WTC11 (cell line): ENCODE results near the gene CHST11. TPM values are rescaled to one million over a fixed set of nuclear protein-coding genes. Genes with fewer than 3 reads are reported as not detected.

ENCODE experiments used
- ATAC-seq: fragments of 200-7000 bp; cut with Tn5 transposase; 2 replicates; pipeline ENCODE4 v1.10.0; 2021; ENCODE audit warnings: mild to moderate bottlenecking, moderate library complexity
- CTCF ChIA-PET: fragments of 300-600 bp; sonication (Branson Sonifier 250); formaldehyde crosslinking; loops from one replicate; lab custom pipeline; 2021; ENCODE audit warnings: antibody characterized with exemption; lab: Charles Lee
- POLR2A ChIA-PET: fragments of 350-600 bp; sonication (Branson Sonifier 250); formaldehyde crosslinking; loops from one replicate; lab custom pipeline; 2021; ENCODE audit warnings: antibody characterized with exemption; lab: Charles Lee
- DNase-seq: peaks from one replicate; pipeline ENCODE4 v3.0.0; 2021; ENCODE audit warnings: low spot score
- H3K27ac Mint-ChIP-seq: 2 replicates; pipeline ENCODE4 v1.8.0; 2021; ENCODE audit warnings: mixed read lengths
- H3K27me3 Mint-ChIP-seq: 2 replicates; pipeline ENCODE4 v1.8.0; 2021; ENCODE audit warnings: low read depth, mild to moderate bottlenecking, moderate library complexity, mixed read lengths
- H3K36me3 Mint-ChIP-seq: 2 replicates; pipeline ENCODE4 v1.8.0; 2021; ENCODE audit warnings: mixed read lengths
- H3K4me1 Mint-ChIP-seq: 2 replicates; pipeline ENCODE4 v1.8.0; 2022; ENCODE audit warnings: mixed read lengths
- H3K4me3 Mint-ChIP-seq: 2 replicates; pipeline ENCODE4 v1.8.0; 2021; ENCODE audit warnings: mild to moderate bottlenecking, moderate library complexity, mixed read lengths
- H3K9me3 Mint-ChIP-seq: 2 replicates; pipeline ENCODE4 v1.8.0; 2021; ENCODE audit warnings: mixed read lengths
- ATF2 ChIP-seq: sonication (generic); formaldehyde crosslinking; IDR thresholded peaks from 2 replicates; pipeline ENCODE4 v1.8.1; 2022; ENCODE audit warnings: low read depth, missing genetic modification reagents, borderline replicate concordance
- CREB1 ChIP-seq: sonication (generic); formaldehyde crosslinking; IDR thresholded peaks from 2 replicates; pipeline ENCODE4 v1.8.0; 2023; ENCODE audit warnings: mild to moderate bottlenecking, missing genetic modification reagents
- FOXP1 ChIP-seq: sonication (generic); formaldehyde crosslinking; IDR thresholded peaks from 2 replicates; pipeline ENCODE4 v1.8.0; 2022; ENCODE audit warnings: missing genetic modification reagents, mild to moderate bottlenecking, moderate library complexity, borderline replicate concordance
- GABPB1 ChIP-seq: sonication (generic); formaldehyde crosslinking; IDR thresholded peaks from 2 replicates; pipeline ENCODE4 v1.8.1; 2023; ENCODE audit warnings: mild to moderate bottlenecking, missing genetic modification reagents
- GRHL2 ChIP-seq: fragments of 250-450 bp; sonication (Bioruptor Pico); IDR thresholded peaks from 2 replicates; pipeline ENCODE4 v1.8.0; 2022; ENCODE audit warnings: mild to moderate bottlenecking, moderate library complexity; ENCODE audit not compliant: insufficient replicate concordance, severe bottlenecking
- IRF1 ChIP-seq: sonication (generic); formaldehyde crosslinking; IDR thresholded peaks from 2 replicates; pipeline ENCODE4 v1.8.0; 2023; ENCODE audit warnings: missing genetic modification reagents
- KAT7 ChIP-seq: sonication (generic); formaldehyde crosslinking; IDR thresholded peaks from 2 replicates; pipeline ENCODE4 v1.8.1; 2023; ENCODE audit warnings: missing genetic modification reagents, mild to moderate bottlenecking, borderline replicate concordance
- NR2C2 ChIP-seq: sonication (generic); formaldehyde crosslinking; IDR thresholded peaks from 2 replicates; pipeline ENCODE4 v1.8.0; 2022; ENCODE audit warnings: mild to moderate bottlenecking, missing genetic modification reagents
- PRRX2 ChIP-seq: fragments of 250-450 bp; sonication (Bioruptor Pico); IDR thresholded peaks from 2 replicates; pipeline ENCODE4 v1.8.0; 2021; ENCODE audit warnings: mild to moderate bottlenecking
- RELA ChIP-seq: sonication (generic); formaldehyde crosslinking; IDR thresholded peaks from 2 replicates; pipeline ENCODE4 v1.8.1; 2022; ENCODE audit warnings: missing genetic modification reagents, mild to moderate bottlenecking, borderline replicate concordance
- RORB ChIP-seq: fragments of 250-450 bp; sonication (Bioruptor Pico); IDR thresholded peaks from 2 replicates; pipeline ENCODE4 v1.9.0; 2021; ENCODE audit warnings: mild to moderate bottlenecking
- SMAD3 ChIP-seq: sonication (generic); formaldehyde crosslinking; IDR thresholded peaks from 2 replicates; pipeline ENCODE4 v1.8.0; 2022; ENCODE audit warnings: missing genetic modification reagents, mild to moderate bottlenecking, borderline replicate concordance
- ZNF138 ChIP-seq: sonication (generic); formaldehyde crosslinking; conservative IDR thresholded peaks from 2 replicates; pipeline ENCODE4 v1.8.1; 2022; ENCODE audit warnings: mild to moderate bottlenecking, moderate library complexity, missing genetic modification reagents
- ZNF317 ChIP-seq: sonication (generic); formaldehyde crosslinking; IDR thresholded peaks from 2 replicates; pipeline ENCODE4 v1.8.1; 2023; ENCODE audit warnings: low read depth, mild to moderate bottlenecking, moderate library complexity, missing genetic modification reagents, borderline replicate concordance
- ZNF396 ChIP-seq: fragments of 250-450 bp; sonication (Bioruptor Pico); IDR thresholded peaks from 2 replicates; pipeline ENCODE4 v1.8.0; 2021; ENCODE audit warnings: mild to moderate bottlenecking, moderate library complexity, borderline replicate concordance
- ZNF425 ChIP-seq: fragments of 250-450 bp; sonication (Bioruptor Pico); conservative IDR thresholded peaks from 2 replicates; pipeline ENCODE4 v1.9.0; 2021; ENCODE audit warnings: mild to moderate bottlenecking
- total RNA-seq: library from RNA; stranded (reverse); gene quantifications from 3 replicates; pipeline ENCODE4 v1.2.3, GENCODE V29; 2021
- TF ChIP-seq, protein P1 (sequence below): sonication (generic); formaldehyde crosslinking; IDR thresholded peaks from 2 replicates; pipeline ENCODE4 v1.8.1; 2022; ENCODE audit warnings: mild to moderate bottlenecking, moderate library complexity, missing genetic modification reagents
- TF ChIP-seq, protein P2 (sequence below): sonication (generic); formaldehyde crosslinking; IDR thresholded peaks from 2 replicates; pipeline ENCODE4 v1.8.0; 2022; ENCODE audit warnings: mild to moderate bottlenecking, missing genetic modification reagents
- TF ChIP-seq, protein P3 (sequence below): sonication (generic); formaldehyde crosslinking; IDR thresholded peaks from 2 replicates; pipeline ENCODE4 v1.8.1; 2023; ENCODE audit warnings: mild to moderate bottlenecking, moderate library complexity, missing genetic modification reagents
- TF ChIP-seq, protein P4 (sequence below): sonication (generic); formaldehyde crosslinking; IDR thresholded peaks from 2 replicates; pipeline ENCODE4 v1.8.1; 2022; ENCODE audit warnings: low read depth, mild to moderate bottlenecking, moderate library complexity, missing genetic modification reagents, borderline replicate concordance
- TF ChIP-seq, protein P5 (sequence below): sonication (generic); formaldehyde crosslinking; IDR thresholded peaks from 2 replicates; pipeline ENCODE4 v1.8.0; 2022; ENCODE audit warnings: missing genetic modification reagents

Gene CHST11
- total RNA-seq, 1 experiment from 2014 or later, result 24.2 TPM

DNA sequence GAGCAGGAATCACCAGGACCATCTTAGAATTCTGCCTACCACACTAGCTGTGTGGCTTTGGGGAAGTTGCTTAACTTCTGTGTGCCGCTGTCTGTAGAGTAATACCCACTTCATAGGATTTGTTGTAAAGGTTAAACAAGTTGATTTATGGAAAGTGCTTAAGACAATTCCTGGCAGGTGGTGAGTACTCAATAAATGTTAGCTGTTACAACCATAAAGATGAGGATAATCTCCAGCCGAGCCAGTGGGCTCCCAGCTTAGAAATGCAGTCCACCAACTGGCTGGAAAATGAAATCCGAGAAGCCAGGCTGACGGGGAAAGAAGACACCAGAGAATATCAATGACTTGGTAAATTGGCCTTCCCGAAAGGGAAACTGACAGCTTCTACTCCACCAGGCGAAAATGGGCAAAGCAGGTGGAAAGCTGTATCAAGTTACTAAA, 173.5 kb downstream of the CHST11 start:
- H3K27ac Mint-ChIP-seq, result 0 out of 2 replicates have a peak overlapping the region, but pooled peaks have one; percentile 6

GRCh38 chr12:104631867-104632266, 175.1 kb downstream of the CHST11 start:
- Mint-ChIP-seq H3K27ac (0 out of 2 replicates have a peak overlapping the region, but pooled peaks have one; percentile 22), H3K4me1 (peaks cover 42% of the 10 kb centered on the region), H3K27me3 (no peaks in the 10 kb centered on the region), H3K4me3 (no peak overlapping the region), H3K36me3 (no peaks in the 10 kb centered on the region), H3K9me3 (peaks cover 4% of the 10 kb centered on the region)
- no peak for DNase-seq
- ChIA-PET CTCF (interaction anchor here (1.3 kb wide), 2 partner anchors 159 to 250 kb away, joined by 5 to 6 read pairs; no protein-coding TSS in a partner anchor), POLR2A (no interaction called here)
- no peak for ATAC-seq
- TF ChIP-seq ATF2 (CRISPR knock-in tag), result no peak
- TF ChIP-seq RELA (CRISPR knock-in tag), result no peak
- TF ChIP-seq, protein P1, sequence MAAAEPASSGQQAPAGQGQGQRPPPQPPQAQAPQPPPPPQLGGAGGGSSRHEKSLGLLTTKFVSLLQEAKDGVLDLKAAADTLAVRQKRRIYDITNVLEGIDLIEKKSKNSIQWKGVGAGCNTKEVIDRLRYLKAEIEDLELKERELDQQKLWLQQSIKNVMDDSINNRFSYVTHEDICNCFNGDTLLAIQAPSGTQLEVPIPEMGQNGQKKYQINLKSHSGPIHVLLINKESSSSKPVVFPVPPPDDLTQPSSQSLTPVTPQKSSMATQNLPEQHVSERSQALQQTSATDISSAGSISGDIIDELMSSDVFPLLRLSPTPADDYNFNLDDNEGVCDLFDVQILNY (CRISPR knock-in tag), result no peak
- no peak for TF ChIP-seq KAT7
- no peak for TF ChIP-seq RORB (CRISPR knock-in tag)
- TF ChIP-seq GABPB1 (CRISPR knock-in tag), result no peak
- TF ChIP-seq IRF1, result no peak
- TF ChIP-seq GRHL2 (CRISPR knock-in tag), result no peak
- no peak for TF ChIP-seq ZNF425

More for the DNA sequence above, 173.5 kb downstream of the CHST11 start:
- H3K4me3 Mint-ChIP-seq, result no peak overlapping the region
- POLR2A ChIA-PET, result no interaction called here
- TF ChIP-seq FOXP1 (CRISPR knock-in tag), result no peak
- no peak for TF ChIP-seq ZNF396 (CRISPR knock-in tag)
- no peak for TF ChIP-seq ZNF317 (CRISPR knock-in tag)
- no peak for TF ChIP-seq ZNF138 (CRISPR knock-in tag)
- TF ChIP-seq, protein P2, sequence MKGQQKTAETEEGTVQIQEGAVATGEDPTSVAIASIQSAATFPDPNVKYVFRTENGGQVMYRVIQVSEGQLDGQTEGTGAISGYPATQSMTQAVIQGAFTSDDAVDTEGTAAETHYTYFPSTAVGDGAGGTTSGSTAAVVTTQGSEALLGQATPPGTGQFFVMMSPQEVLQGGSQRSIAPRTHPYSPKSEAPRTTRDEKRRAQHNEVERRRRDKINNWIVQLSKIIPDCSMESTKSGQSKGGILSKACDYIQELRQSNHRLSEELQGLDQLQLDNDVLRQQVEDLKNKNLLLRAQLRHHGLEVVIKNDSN (CRISPR knock-in tag), result no peak
- no peak for TF ChIP-seq PRRX2 (CRISPR knock-in tag)
- TF ChIP-seq, protein P3, sequence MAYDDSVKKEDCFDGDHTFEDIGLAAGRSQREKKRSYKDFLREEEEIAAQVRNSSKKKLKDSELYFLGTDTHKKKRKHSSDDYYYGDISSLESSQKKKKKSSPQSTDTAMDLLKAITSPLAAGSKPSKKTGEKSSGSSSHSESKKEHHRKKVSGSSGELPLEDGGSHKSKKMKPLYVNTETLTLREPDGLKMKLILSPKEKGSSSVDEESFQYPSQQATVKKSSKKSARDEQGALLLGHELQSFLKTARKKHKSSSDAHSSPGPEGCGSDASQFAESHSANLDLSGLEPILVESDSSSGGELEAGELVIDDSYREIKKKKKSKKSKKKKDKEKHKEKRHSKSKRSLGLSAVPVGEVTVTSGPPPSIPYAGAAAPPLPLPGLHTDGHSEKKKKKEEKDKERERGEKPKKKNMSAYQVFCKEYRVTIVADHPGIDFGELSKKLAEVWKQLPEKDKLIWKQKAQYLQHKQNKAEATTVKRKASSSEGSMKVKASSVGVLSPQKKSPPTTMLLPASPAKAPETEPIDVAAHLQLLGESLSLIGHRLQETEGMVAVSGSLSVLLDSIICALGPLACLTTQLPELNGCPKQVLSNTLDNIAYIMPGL (CRISPR knock-in tag), result no peak
- no peak for TF ChIP-seq NR2C2
- TF ChIP-seq SMAD3 (CRISPR knock-in tag), result no peak
- TF ChIP-seq, protein P4, sequence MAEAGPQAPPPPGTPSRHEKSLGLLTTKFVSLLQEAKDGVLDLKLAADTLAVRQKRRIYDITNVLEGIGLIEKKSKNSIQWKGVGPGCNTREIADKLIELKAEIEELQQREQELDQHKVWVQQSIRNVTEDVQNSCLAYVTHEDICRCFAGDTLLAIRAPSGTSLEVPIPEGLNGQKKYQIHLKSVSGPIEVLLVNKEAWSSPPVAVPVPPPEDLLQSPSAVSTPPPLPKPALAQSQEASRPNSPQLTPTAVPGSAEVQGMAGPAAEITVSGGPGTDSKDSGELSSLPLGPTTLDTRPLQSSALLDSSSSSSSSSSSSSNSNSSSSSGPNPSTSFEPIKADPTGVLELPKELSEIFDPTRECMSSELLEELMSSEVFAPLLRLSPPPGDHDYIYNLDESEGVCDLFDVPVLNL (CRISPR knock-in tag), result no peak
- TF ChIP-seq CREB1, result no peak
- TF ChIP-seq, protein P5, sequence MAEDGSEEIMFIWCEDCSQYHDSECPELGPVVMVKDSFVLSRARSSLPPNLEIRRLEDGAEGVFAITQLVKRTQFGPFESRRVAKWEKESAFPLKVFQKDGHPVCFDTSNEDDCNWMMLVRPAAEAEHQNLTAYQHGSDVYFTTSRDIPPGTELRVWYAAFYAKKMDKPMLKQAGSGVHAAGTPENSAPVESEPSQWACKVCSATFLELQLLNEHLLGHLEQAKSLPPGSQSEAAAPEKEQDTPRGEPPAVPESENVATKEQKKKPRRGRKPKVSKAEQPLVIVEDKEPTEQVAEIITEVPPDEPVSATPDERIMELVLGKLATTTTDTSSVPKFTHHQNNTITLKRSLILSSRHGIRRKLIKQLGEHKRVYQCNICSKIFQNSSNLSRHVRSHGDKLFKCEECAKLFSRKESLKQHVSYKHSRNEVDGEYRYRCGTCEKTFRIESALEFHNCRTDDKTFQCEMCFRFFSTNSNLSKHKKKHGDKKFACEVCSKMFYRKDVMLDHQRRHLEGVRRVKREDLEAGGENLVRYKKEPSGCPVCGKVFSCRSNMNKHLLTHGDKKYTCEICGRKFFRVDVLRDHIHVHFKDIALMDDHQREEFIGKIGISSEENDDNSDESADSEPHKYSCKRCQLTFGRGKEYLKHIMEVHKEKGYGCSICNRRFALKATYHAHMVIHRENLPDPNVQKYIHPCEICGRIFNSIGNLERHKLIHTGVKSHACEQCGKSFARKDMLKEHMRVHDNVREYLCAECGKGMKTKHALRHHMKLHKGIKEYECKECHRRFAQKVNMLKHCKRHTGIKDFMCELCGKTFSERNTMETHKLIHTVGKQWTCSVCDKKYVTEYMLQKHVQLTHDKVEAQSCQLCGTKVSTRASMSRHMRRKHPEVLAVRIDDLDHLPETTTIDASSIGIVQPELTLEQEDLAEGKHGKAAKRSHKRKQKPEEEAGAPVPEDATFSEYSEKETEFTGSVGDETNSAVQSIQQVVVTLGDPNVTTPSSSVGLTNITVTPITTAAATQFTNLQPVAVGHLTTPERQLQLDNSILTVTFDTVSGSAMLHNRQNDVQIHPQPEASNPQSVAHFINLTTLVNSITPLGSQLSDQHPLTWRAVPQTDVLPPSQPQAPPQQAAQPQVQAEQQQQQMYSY (CRISPR knock-in tag), result no peak
- TF ChIP-seq, all 79 proteins: peak for 0
- Mint-ChIP-seq H3K4me1 (peaks cover 51% of the 10 kb centered on the region), H3K36me3 (no peaks in the 10 kb centered on the region), H3K27me3 (no peaks in the 10 kb centered on the region), H3K9me3 (peaks cover 4% of the 10 kb centered on the region)
- ATAC-seq, result peak; percentile 50
- DNase-seq, result no peak
- CTCF ChIA-PET, result interaction anchor here (0.9 to 1.1 kb wide), 3 partner anchors 24 to 248 kb away, joined by 3 to 5 read pairs (median 3); no protein-coding TSS in a partner anchor
